HG02571 (cell line): ENCODE data around the gene TSC2.

Source experiments
- ATAC-seq: cut with Tn5 transposase; IDR thresholded peaks from one replicate; pipeline ENCODE4 v1.9.1; 2021; ENCODE audit warnings: mild to moderate bottlenecking, moderate library complexity; ENCODE audit not compliant: unreplicated experiment

The TSC2 gene

GRCh38 chr16:2063861-2064260 is 16.1 kb downstream of the TSC2 start:
- ATAC-seq = no peak

GRCh38 chr16:2064368-2064945 is 16.7 kb downstream of the TSC2 start:
- ATAC-seq = no peak

GRCh38 chr16:2066139-2066538 is 18.4 kb downstream of the TSC2 start:
- ATAC-seq = no peak

DNA sequence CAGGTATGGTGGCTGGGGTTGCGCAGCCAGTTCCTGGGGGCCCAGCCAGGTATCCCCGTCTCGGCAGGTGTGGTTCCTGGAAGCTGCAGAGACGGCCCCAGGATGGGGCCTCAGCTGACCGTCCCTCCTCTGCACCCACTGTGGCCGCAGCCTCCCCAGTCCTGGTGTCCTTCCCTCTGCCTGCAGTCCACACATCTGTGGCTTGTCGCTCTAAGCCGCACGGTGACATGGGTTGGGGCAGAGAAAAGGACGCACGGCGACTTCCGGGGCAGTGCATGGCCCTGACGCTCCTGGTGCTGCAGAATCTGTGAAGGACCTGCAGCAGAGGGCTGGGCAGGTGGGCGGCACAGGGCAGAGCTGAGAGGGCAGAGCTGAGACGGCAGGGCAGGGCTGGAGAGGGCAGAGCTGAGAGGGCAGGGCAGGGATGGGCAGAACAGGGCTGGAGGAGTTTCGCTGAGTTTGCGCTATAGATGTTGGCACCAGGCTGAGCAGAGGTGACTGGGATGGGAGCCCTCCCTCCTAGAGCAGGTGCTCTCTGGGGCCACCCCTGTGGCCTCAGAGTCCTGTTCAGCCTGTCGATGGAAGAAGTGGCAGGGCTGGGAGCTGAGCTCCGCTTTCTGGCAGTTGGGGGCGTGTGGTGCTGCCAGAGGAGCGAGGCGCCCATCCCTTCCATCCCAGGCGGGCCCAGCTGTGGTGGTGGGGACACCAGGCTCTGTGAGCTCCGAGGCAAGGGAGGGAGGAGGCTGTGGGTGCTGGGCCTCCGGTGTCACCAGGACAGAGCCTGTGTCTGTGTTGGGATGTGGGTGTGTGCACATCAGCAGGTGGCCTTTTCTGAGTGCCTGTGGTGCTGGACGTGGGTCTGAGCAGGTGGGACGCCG is 23.0 kb downstream of the TSC2 start:
- ATAC-seq = no peak

DNA sequence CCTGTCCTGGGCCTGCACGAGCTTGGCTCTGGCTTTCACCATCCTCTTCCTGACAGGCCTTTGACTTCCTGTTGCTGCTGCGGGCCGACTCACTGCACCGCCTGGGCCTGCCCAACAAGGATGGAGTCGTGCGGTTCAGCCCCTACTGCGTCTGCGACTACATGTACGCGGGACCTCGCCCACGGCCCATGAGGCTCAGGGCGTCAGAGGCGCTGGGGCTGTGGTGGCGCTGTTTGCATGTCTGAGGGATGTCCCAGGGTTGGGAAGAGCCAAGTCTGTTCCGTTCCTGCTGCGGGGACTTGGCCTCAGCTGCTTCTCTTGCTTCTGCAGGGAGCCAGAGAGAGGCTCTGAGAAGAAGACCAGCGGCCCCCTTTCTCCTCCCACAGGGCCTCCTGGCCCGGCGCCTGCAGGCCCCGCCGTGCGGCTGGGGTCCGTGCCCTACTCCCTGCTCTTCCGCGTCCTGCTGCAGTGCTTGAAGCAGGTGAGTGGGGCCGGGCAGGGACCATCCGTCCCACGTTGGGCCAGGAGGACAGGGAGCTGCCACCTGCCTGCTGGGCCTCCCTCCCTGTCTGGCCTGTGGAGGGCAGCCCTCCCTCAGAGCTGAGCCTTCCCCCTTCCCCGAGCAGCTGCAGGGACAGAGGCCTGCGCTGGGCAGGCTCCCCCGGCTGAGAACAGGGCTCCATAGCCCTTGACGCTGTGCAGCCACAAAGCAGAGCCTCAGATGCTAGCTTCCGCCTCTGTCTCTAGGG is 23.8 kb downstream of the TSC2 start:
- no peak for ATAC-seq

GRCh38 chr16:2072926-2073325 is 25.1 kb downstream of the TSC2 start:
- ATAC-seq = no peak

DNA sequence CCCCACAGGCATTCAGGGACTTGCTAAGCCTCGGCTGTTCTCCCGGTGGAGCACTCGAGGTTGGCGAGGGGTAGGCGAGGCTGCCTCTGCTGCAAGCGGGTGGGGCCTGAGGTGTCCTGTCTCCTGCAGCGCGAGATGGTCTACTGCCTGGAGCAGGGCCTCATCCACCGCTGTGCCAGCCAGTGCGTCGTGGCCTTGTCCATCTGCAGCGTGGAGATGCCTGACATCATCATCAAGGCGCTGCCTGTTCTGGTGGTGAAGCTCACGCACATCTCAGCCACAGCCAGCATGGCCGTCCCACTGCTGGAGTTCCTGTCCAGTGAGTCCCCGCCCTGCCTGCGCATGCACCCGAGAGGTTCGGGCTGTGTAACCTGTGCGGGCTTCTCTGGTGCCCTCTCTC is 26.3 kb downstream of the TSC2 start:
- ATAC-seq = no peak

DNA sequence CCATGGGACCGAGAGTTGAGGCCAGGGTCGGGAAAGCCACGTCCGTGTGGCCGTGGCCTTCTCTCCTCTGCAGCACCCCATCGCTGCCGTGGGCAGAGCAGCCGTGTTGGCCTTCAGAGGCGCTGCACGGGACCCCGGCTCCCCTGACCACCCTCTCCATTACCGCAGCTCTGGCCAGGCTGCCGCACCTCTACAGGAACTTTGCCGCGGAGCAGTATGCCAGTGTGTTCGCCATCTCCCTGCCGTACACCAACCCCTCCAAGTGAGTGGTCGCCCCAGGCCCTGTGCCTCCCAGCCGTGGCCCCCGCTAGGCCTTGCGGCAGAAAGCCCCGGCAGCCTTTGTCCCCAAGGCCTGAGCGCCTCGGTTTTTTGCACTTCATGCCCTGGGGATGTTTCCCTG is 27.8 kb downstream of the TSC2 start:
- ATAC-seq = no peak

- no peak for ATAC-seq
These were observed 28.5 kb downstream of the TSC2 start for GRCh38 chr16:2076072-2076865.

DNA sequence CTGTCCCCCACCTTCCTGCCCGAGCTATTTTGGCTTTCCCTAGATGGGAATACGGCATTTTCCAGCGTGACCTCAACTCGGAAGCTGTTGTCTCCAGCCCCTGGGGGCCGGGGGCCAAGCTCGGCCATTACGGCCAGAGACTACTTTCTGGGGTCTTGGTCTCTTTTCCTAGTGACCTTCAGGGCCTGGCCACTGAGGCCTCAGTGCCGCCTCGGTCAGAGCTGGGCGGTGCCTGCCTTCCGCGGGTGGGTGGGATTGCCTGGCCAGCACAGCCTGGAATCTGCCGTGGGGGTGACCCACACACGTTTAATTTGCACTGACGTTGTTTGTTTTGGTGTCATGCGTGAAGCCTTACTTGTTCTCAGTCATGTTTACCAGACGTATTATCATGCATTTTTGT is 29.2 kb downstream of the TSC2 start:
- no peak for ATAC-seq

GRCh38 chr16:2077696-2078095 is 29.9 kb downstream of the TSC2 start:
- ATAC-seq = no peak

GRCh38 chr16:2078096-2078495 is 30.3 kb downstream of the TSC2 start:
- ATAC-seq = no peak

- no peak for ATAC-seq
These were observed 30.9 kb downstream of the TSC2 start for GRCh38 chr16:2078691-2079090.

DNA sequence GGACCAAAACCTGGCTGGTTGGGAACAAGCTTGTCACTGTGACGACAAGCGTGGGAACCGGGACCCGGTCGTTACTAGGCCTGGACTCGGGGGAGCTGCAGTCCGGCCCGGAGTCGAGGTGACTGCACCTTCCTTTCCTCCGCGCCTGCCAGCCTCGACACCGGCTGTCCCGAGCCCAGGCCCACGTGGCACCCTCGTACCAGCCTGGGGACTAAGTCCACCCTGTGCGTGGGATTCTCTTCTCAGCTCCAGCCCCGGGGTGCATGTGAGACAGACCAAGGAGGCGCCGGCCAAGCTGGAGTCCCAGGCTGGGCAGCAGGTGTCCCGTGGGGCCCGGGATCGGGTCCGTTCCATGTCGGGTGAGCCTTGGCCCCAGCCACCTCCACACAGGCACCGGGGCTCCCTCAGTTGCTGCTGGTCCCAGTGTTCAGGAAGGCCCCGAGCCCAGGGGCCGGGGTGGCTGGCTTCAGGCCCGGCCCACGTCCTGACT is 31.6 kb downstream of the TSC2 start:
- ATAC-seq = no peak

GRCh38 chr16:2079991-2080390 is 32.2 kb downstream of the TSC2 start:
- ATAC-seq = no peak

GRCh38 chr16:2081201-2082084 is 33.7 kb downstream of the TSC2 start:
- ATAC-seq = no peak

GRCh38 chr16:2082171-2082982 is 34.6 kb downstream of the TSC2 start:
- no peak for ATAC-seq

- no peak for ATAC-seq
These were observed 35.2 kb downstream of the TSC2 start for GRCh38 chr16:2082983-2083364.

- no peak for ATAC-seq
These were observed 35.6 kb downstream of the TSC2 start for GRCh38 chr16:2083409-2083808.
